Muscle layer of duodenum (tissue), 2 donors: ENCODE data around the gene CD59.
"Not testable (repeated sequence)": the region's sequence is repeated elsewhere in the genome, so short reads cannot be mapped to it uniquely, and the experiment has no call there.

Experiments used
- H3K27ac ChIP-seq: one replicate; pipeline ENCODE4 v1.7.0; 2013; ENCODE audit warnings: mild to moderate bottlenecking, low read length
- H3K27me3 ChIP-seq: one replicate; pipeline ENCODE4 v1.7.0; 2013; ENCODE audit warnings: low read depth, mild to moderate bottlenecking, control low read depth, low read length
- H3K36me3 ChIP-seq, 2 donors: one replicate each; pipeline ENCODE4 v1.7.0; 2013; ENCODE audit warnings: low read length in 2 of 2, control low read depth in 1 of 2, mild to moderate bottlenecking in 1 of 2; ENCODE audit not compliant: insufficient read depth in 2 of 2, control insufficient read depth in 1 of 2
- H3K4me1 ChIP-seq, 2 donors: one replicate each; pipeline ENCODE4 v1.7.0; 2013; ENCODE audit warnings: low read length in 2 of 2, mild to moderate bottlenecking in 2 of 2, control low read depth in 1 of 2, moderate library complexity in 1 of 2; ENCODE audit not compliant: insufficient read depth in 2 of 2, control insufficient read depth in 1 of 2
- H3K4me3 ChIP-seq, 2 donors: one replicate each; pipeline ENCODE4 v1.7.0; 2013; ENCODE audit warnings: low read length in 2 of 2, low read depth in 1 of 2, mild to moderate bottlenecking in 1 of 2
- H3K9me3 ChIP-seq, 2 donors: one replicate each; pipeline ENCODE4 v1.7.0; 2013; ENCODE audit warnings: low read length in 2 of 2, control low read depth in 1 of 2, mild to moderate bottlenecking in 1 of 2; ENCODE audit not compliant: control insufficient read depth in 1 of 2
- donor health status: healthy.

The CD59 gene

DNA sequence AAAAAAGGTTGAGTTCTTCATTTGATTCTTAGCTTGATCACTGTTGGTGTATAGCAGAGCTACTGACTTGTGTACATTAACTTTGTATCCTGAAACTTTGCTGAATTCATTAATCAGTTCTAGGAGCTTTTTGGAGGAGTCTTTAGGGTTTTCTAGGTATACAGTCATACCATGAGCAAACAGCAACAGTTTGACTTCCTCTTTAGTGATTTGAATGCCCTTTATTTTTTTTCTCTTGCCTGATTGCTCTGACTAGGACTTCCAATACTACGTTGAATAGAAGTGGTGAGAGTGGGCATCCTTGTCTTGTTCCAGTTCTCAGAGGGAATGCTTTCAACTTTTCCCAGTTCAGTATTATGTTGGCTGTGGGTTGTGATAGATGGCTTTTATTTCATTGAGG lies 57.6 kb downstream of the CD59 start:
- not testable (repeated sequence) for H3K4me3 ChIP-seq, H3K27me3 ChIP-seq, H3K4me1 ChIP-seq, H3K27ac ChIP-seq, H3K36me3 ChIP-seq, H3K9me3 ChIP-seq

GRCh38 chr11:33674035-33674814 lies 62.0 kb downstream of the CD59 start:
- Histone ChIP-seq H3K4me1 (no peaks in the 10 kb centered on the region), H3K4me3 (no peak overlapping the region), H3K36me3 (no peaks in the 10 kb centered on the region), H3K27me3 (no peaks in the 10 kb centered on the region), H3K27ac (no peak overlapping the region), H3K9me3 (no peaks in the 10 kb centered on the region)

DNA sequence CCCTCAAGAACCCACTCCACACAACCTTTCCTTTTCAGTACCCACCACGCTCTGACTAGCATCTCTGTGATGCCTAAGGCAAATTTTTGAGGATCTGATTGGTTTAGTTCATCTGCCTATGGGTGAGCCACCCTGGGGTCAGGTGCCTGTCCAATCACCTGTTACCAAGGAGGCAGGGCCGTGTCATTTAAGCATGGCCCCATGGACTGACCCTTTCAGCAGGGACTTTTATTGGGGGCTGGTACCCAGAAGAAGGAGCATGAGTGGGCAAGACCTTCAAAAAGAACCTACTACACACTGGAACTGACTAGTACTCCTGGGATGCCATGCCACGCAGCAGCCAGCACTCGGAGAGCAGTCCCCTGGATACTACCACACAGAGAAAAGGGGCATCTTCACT lies 64.0 kb downstream of the CD59 start:
- no peak overlapping the region for H3K27ac ChIP-seq
- no peaks in the 10 kb centered on the region for H3K36me3 ChIP-seq
- H3K4me1 ChIP-seq: no peaks in the 10 kb centered on the region
- H3K27me3 ChIP-seq: no peaks in the 10 kb centered on the region
- no peak overlapping the region for H3K4me3 ChIP-seq
- H3K9me3 ChIP-seq: no peaks in the 10 kb centered on the region

DNA sequence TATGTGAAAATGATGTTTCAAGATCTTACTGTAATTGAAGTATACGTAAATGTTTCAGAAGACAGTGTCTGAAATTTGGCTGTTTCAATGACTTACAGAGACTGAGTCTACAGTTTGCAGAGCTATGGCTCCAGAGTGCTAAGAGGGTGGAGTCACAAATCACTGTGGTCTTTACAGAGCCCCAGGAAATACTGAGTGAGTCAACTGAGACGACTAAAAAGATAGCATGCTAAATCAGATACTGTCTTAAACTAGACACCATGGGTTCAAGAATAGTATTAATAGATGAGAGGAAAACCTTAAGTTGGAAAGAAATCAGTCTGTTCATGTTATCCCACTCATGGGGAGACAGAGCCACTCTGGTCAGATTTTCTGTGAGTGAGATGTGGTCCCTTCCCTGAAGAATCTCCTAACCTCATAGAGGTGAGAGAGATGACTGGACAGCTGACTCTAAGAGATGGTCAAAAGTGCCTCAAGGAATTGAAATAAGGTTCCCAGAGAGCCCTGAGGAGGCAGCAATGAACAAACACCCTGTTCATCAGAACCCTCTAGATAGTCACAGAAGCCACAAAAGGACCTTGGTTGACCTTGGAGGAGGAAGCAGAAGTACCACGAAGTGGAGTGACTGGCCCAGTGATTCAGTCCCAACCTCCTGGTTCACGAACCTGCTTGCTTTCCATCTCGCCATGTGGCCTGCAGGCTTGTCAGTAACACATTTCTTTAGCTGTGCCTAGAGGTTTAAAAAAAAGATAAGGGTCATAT lies 65.8 kb downstream of the CD59 start:
- Histone ChIP-seq H3K27me3 (no peaks in the 10 kb centered on the region), H3K27ac (no peak overlapping the region), H3K4me1 (no peaks in the 10 kb centered on the region), H3K4me3 (no peak overlapping the region), H3K36me3 (no peaks in the 10 kb centered on the region), H3K9me3 (no peaks in the 10 kb centered on the region)

DNA sequence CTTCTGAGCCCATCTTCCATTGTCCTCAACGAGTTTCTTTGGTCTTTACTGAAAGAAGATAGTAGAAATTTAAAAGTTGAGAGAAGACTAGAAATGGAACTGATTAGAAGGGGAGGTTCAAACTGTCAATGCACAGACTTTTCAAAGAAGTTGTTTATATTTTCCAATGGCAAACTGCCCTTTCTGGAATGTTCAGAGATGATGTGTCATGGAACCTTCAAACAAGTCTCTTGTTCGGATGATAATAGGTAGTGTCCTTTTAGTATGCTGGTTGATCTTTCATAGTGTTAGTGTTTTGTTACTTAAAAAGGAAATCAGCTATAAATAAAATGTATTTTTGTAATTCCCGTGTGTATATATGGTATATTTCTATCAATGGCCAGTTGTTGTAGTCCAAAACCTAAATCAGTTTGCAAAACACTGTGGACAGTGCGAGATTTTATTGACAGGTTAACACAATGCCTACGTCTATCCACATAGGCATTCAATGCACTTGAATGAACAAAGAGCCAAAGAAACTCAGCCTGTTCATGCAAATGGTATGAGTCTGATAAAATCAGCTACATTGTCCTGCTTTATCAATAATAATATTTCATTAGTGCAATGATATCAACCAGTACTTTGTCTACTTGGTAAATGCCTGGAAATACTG lies 66.5 kb downstream of the CD59 start:
- Histone ChIP-seq H3K4me3 (no peak overlapping the region), H3K36me3 (no peaks in the 10 kb centered on the region), H3K27me3 (no peaks in the 10 kb centered on the region), H3K27ac (no peak overlapping the region), H3K9me3 (no peaks in the 10 kb centered on the region), H3K4me1 (no peaks in the 10 kb centered on the region)

DNA sequence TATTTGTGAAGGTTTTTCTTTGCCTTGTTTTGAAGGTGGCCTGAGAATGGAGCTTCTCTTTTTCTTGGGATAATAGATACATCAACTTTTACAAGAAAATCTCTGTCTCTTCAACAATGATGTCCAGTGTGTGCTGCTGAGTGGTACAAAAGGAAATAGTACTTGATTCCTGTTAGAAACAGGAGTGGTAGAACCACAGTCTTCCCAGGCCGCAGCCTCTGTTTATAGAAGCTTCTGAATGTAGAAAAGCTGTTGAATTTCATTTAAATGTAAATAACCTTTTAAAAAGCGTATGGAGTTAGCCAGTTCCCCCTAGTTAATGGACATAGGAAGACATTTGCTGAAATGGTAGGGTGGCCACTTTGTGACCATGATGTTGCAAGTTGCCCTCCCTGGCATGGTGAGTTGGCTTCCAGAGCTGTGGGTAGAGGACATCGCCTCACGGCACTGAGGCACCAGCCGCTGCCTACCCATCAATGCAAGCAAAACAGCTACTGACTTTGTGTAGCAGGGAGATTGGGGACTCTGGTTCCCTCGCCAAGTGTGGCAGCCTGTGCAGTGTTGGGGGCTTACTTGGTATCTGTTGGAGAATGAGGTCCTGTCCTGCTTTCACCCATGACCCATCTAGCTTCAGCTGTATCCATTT lies 67.1 kb downstream of the CD59 start:
- Histone ChIP-seq H3K27me3 (no peaks in the 10 kb centered on the region), H3K4me3 (no peak overlapping the region), H3K4me1 (no peaks in the 10 kb centered on the region), H3K36me3 (no peaks in the 10 kb centered on the region), H3K27ac (no peak overlapping the region), H3K9me3 (no peaks in the 10 kb centered on the region)

- H3K36me3 ChIP-seq: no peaks in the 10 kb centered on the region
- no peak overlapping the region for H3K27ac ChIP-seq
- no peak overlapping the region for H3K4me3 ChIP-seq
Observed at GRCh38 chr11:33668468-33668825, 67.8 kb downstream of the CD59 start.

GRCh38 chr11:33667819-33668467 lies 68.3 kb downstream of the CD59 start:
- H3K27me3 ChIP-seq: no peaks in the 10 kb centered on the region
- no peaks in the 10 kb centered on the region for H3K4me1 ChIP-seq
- H3K4me3 ChIP-seq: no peak overlapping the region
- H3K27ac ChIP-seq: no peak overlapping the region
- no peaks in the 10 kb centered on the region for H3K36me3 ChIP-seq
- H3K9me3 ChIP-seq: no peaks in the 10 kb centered on the region

More at GRCh38 chr11:33668468-33668825, 67.8 kb downstream of the CD59 start:
- no peaks in the 10 kb centered on the region for H3K9me3 ChIP-seq
- H3K27me3 ChIP-seq: no peaks in the 10 kb centered on the region
- H3K4me1 ChIP-seq: no peaks in the 10 kb centered on the region

GRCh38 chr11:33665350-33666106 lies 70.7 kb downstream of the CD59 start:
- no peak overlapping the region for H3K4me3 ChIP-seq
- H3K4me1 ChIP-seq: no peaks in the 10 kb centered on the region
- H3K9me3 ChIP-seq: no peaks in the 10 kb centered on the region
- H3K36me3 ChIP-seq: no peaks in the 10 kb centered on the region
- no peaks in the 10 kb centered on the region for H3K27me3 ChIP-seq
- H3K27ac ChIP-seq: no peak overlapping the region

DNA sequence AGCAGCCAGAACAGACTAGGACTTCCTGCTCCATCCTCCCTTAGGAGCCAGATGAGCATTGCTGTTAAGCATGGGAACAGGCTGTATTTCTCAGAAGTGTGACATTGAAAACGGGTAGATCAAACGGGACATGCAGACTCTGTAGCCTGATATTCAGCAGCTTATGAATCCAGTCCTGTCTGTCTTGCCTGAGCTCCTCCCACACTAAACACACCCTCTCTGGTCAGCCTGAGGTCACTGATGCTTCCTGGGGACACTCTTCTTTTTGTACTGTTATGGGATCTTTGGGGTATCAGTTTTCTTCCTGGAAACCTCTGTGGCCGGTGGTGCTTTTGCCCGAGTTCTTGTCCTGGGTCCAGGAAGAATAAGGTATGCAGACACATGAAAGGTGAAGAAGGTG lies 71.4 kb downstream of the CD59 start:
- H3K4me1 ChIP-seq: no peaks in the 10 kb centered on the region
- H3K9me3 ChIP-seq: no peaks in the 10 kb centered on the region
- H3K4me3 ChIP-seq: no peak overlapping the region
- H3K27me3 ChIP-seq: no peaks in the 10 kb centered on the region
- no peaks in the 10 kb centered on the region for H3K36me3 ChIP-seq
- H3K27ac ChIP-seq: no peak overlapping the region
